ENCODE results near the gene MAPK8IP3.

Gene MAPK8IP3

DNA sequence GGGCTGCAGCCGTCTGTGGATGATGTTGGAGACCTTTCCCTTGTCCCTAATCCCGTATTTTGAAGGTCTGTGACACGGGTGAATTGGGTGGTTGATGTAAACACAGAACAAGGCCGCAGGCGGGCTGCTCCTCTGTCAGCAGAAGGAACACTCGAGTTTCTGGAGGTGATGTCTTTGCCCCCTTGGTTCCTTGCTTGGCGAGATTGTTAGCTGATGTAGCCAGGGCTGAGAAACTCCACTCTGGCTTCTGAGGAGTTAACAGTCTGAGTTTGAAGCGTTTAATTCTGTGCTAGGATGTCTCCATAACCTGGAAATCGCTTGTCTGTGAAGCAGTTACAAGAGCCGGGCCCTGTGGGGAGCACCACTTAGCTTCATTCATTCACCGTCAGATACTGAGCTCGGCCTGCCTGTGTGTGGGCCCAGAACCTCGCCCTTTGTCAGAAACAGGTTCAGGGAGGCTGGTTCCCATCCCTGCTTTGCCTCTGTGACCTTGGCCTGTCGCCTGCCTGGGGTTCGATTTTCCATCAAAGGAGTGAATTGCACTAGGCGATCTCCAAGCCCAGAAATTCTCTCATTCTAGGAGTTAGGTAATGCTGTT lies 1.3 kb downstream of the MAPK8IP3 start:
- no peak for DNase-seq (ENCODE audit: low read depth in 1 of 2, low spot score in 1 of 2)
- TF ChIP-seq POLR2AphosphoS5 (IDR thresholded peaks at IDR 0.05; ENCODE audit: low read depth) = no peak
- TF ChIP-seq CTCF (IDR thresholded peaks at IDR 0.05; ENCODE audit: insufficient read depth, low read length) = no peak
- no peak for TF ChIP-seq SPI1 (IDR thresholded peaks at IDR 0.05; ENCODE audit: borderline replicate concordance, low read depth)
- TF ChIP-seq, protein P1, sequence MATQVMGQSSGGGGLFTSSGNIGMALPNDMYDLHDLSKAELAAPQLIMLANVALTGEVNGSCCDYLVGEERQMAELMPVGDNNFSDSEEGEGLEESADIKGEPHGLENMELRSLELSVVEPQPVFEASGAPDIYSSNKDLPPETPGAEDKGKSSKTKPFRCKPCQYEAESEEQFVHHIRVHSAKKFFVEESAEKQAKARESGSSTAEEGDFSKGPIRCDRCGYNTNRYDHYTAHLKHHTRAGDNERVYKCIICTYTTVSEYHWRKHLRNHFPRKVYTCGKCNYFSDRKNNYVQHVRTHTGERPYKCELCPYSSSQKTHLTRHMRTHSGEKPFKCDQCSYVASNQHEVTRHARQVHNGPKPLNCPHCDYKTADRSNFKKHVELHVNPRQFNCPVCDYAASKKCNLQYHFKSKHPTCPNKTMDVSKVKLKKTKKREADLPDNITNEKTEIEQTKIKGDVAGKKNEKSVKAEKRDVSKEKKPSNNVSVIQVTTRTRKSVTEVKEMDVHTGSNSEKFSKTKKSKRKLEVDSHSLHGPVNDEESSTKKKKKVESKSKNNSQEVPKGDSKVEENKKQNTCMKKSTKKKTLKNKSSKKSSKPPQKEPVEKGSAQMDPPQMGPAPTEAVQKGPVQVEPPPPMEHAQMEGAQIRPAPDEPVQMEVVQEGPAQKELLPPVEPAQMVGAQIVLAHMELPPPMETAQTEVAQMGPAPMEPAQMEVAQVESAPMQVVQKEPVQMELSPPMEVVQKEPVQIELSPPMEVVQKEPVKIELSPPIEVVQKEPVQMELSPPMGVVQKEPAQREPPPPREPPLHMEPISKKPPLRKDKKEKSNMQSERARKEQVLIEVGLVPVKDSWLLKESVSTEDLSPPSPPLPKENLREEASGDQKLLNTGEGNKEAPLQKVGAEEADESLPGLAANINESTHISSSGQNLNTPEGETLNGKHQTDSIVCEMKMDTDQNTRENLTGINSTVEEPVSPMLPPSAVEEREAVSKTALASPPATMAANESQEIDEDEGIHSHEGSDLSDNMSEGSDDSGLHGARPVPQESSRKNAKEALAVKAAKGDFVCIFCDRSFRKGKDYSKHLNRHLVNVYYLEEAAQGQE (IDR thresholded peaks at IDR 0.05; ENCODE audit: insufficient replicate concordance, low read depth) = no peak
- no peak for TF ChIP-seq GABPA (IDR thresholded peaks at IDR 0.05; ENCODE audit: low read depth)
- Histone ChIP-seq H3K27ac (replicated peaks) (peak overlapping the region; percentile 35; the same call in 1 of the 2 replicates), H3K27me3 (ENCODE audit: insufficient read depth, poor library complexity, severe bottlenecking) (no peaks in the 10 kb centered on the region), H3K4me3 (replicated peaks; ENCODE audit: insufficient read depth, low read length) (peak overlapping the region; percentile 77)

DNA sequence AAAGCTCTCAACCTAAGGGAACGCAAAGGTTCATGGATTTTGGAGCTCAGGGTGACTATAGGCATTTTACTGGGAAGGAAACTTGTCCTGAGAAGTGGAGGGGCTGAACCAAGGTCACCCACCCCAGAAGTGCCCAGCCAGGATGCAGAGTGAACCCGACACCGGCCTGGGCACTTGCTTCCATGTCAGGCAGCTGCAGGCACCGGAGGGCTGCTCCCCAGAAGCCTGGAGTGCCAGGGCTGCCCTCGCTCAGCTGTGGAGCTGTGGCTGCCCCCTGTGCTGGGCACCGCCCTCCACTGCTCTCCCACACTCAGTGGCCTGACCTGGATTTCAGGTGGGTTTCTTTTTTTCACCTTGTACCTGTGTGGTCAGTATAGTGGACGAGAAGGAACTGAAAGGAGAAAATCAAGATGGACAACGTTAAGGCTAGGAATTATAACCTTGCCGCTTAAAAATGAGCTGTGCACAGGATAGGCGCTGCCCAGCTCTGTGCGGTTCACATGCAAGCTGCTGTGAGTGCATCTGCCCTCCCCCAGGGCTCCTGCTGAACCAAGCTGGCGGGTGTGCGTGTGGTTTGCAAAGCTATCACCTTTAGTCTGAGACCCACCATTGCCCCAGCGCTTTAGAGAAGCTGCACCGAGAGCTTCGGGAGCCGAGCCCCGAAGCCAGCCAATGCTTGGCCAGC lies 2.2 kb downstream of the MAPK8IP3 start:
- TF ChIP-seq CTCF (IDR thresholded peaks at IDR 0.05; ENCODE audit: insufficient read depth, low read length) (no peak), SPI1 (IDR thresholded peaks at IDR 0.05; ENCODE audit: borderline replicate concordance, low read depth) (no peak), GABPA (IDR thresholded peaks at IDR 0.05; ENCODE audit: low read depth) (no peak), POLR2AphosphoS5 (IDR thresholded peaks at IDR 0.05; ENCODE audit: low read depth) (no peak)
- TF ChIP-seq, protein P1 (IDR thresholded peaks at IDR 0.05; ENCODE audit: insufficient replicate concordance, low read depth) = no peak
- no peak for DNase-seq (ENCODE audit: low read depth in 1 of 2, low spot score in 1 of 2)
- H3K27me3 ChIP-seq (ENCODE audit: insufficient read depth, poor library complexity, severe bottlenecking) = no peaks in the 10 kb centered on the region
- no peak overlapping the region for H3K4me3 ChIP-seq (replicated peaks; ENCODE audit: insufficient read depth, low read length)
- H3K27ac ChIP-seq (replicated peaks) = no peak overlapping the region

DNA sequence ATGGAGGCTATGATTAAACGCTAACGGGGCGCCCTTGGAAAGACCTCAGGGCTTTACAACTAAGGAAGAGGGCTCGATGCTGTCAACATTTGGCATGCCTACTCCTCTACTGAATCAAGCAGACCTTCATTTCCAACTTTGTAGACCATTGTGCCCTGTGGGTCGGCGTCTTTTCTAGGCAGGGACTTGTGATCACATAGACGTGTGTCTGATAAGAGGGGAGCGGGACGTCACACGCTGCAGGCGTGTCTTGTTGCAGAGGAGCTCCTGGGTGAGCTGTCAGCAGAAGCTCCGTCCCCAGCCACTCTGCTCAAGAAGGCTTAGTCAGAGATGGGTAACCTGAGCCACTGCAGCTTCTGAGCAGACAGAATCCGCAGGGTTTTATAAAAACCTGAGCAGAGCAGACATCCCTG lies 2.8 kb downstream of the MAPK8IP3 start:
- no peak overlapping the region for H3K4me3 ChIP-seq (replicated peaks; ENCODE audit: insufficient read depth, low read length)
- no peak overlapping the region for H3K27ac ChIP-seq (replicated peaks)
- H3K27me3 ChIP-seq (ENCODE audit: insufficient read depth, poor library complexity, severe bottlenecking) = no peaks in the 10 kb centered on the region
- TF ChIP-seq GABPA (IDR thresholded peaks at IDR 0.05; ENCODE audit: low read depth) (no peak), SPI1 (IDR thresholded peaks at IDR 0.05; ENCODE audit: borderline replicate concordance, low read depth) (no peak), CTCF (IDR thresholded peaks at IDR 0.05; ENCODE audit: insufficient read depth, low read length) (no peak), POLR2AphosphoS5 (IDR thresholded peaks at IDR 0.05; ENCODE audit: low read depth) (no peak)
- TF ChIP-seq, protein P1 (IDR thresholded peaks at IDR 0.05; ENCODE audit: insufficient replicate concordance, low read depth) = no peak
- no peak for DNase-seq (ENCODE audit: low read depth in 1 of 2, low spot score in 1 of 2)
